CD4-positive, alpha-beta T cell treated with Interleukin-4 for 4 hours (primary cell): ENCODE results near the gene TEX28.
A peak's percentile ranks its signal among the peaks of the same experiment; 100 is the strongest.
"Not testable (repeated sequence)": the region's sequence is repeated elsewhere in the genome, so short reads cannot be mapped to it uniquely, and the experiment has no call there.

ENCODE experiments used
- DNase-seq: peaks from one replicate; pipeline ENCODE4 v3.0.0-alpha.2; 2020

TEX28 gene

DNA sequence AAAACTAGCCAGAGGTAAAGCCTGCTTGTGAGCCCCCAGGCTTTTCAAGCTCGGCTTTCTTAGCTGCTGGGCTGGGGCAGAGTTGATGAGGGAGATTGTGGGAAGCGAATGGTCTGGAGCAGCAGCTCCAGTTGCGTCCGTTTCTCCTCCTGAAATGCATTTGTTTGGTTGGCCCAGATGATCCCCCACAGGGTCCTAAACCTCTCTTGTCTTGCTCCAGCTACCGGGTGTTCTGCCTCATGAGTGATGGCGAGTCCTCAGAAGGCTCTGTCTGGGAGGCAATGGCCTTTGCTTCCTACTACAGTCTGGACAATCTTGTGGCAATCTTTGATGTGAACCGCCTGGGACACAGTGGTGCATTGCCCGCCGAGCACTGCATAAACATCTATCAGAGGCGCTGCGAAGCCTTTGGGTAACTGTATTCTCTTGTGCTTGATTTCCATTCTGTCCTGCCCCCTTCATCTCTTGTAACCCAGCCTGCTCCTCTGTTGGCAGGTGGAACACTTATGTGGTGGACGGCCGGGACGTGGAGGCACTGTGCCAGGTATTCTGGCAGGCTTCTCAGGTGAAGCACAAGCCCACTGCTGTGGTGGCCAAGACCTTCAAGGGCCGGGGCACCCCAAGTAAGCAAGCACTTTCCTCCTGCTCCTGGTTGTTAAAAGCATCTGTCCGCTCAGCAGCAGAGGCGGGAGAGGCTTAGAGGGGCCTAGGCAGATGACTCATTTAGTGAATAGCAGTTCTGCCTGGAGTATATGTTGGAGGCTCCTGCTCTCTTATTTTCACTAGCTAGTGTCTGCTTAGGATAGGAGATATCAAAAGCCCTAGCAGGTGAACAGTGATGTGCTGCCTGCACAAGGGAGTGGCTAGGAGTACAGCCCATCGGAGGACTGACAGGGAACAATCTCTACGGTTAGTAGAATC lies 16.0 kb upstream of the TEX28 start:
- DNase-seq: no peak

DNA sequence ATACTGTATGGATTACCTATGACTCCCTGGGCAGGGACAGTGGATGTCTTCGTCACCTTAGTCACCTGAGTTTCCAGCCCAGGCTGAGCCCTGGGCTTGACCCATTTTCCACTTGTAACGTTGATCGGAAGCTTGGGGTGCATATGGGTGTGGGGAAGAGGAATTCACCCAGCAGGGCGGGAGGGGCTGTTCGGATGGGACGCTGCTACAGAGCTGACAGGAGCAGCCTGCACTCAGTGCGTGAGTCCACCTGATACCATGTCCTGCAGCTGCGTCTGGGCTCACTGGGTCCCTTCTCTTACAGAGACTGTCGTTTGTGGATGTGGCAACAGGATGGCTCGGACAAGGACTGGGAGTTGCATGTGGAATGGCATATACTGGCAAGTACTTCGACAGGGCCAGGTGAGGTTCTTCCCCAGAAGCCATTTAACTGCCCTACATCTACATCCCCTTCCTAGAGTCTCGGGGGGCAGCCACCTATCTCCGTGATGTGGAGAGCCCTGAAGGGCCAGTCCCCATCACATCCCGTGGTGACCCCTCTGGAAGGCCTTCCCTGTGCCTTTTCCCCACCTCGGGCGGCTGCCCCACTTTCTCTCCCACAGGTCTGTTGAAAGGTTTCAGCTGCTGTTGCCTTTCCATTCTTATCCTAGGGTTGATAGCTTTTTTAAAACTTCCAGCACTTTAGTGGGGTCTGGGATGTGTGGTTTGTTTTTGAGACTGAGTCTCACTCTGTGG lies 14.3 kb upstream of the TEX28 start:
- no peak for DNase-seq

DNA sequence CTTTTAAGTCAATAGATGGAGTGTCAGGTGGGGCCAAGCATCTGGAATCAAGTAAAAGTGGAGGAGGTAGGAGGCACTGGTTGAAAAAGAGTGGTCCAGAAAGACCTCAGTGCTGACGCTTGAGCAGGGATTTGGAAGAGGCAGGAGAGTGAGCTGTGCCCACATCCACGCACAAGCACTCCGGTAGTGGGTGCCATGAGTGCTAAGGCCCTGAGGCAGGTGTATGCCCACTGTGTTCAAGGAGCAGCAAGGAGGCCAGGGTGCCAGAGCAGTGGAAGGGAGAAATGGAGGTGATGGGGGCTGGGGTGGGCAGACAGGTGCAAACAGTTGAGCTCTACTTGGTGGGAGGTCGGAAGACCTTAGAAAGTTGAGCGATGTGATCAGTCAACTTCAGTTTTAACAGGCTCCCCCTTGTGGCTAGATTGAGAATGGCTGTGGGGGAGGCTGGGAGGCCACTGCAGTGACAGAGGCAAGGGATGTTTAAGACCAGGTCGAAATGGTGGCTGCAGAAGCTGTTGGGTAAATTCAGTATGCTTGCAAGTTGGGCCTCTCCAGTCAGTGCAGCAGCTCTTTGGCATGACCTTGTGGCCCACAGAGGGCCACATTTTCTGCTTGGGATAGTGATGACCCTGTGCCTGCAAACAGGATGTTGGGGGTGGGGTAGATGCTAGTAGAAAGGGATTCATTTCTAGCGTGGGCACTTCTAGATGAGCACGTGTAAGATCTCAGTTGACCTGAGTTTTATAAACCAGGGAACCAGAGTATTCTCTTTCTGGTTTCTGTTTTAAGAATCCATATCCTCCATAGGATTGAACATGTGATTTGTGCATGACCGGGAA lies 13.4 kb upstream of the TEX28 start:
- peak; percentile 75 for DNase-seq

DNA sequence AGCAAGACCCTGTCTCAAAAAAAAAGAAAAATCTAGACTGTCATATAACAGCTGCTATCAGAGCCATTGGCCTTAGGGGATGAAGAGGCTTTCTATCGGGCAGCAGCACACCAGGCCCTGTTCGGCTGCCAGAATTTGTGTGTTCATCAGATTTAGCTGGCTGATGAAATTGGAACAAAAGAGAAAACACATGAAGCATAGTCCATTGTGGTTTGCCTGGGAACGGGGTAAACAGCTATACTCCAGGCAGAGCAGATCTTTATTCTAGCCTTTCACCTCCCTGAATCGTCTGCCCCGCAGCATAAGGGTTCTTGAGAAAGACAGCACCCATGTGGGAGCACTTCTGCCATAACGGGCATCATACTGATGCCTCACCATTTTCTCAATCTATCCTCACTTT lies 12.3 kb upstream of the TEX28 start:
- DNase-seq: no peak

DNA sequence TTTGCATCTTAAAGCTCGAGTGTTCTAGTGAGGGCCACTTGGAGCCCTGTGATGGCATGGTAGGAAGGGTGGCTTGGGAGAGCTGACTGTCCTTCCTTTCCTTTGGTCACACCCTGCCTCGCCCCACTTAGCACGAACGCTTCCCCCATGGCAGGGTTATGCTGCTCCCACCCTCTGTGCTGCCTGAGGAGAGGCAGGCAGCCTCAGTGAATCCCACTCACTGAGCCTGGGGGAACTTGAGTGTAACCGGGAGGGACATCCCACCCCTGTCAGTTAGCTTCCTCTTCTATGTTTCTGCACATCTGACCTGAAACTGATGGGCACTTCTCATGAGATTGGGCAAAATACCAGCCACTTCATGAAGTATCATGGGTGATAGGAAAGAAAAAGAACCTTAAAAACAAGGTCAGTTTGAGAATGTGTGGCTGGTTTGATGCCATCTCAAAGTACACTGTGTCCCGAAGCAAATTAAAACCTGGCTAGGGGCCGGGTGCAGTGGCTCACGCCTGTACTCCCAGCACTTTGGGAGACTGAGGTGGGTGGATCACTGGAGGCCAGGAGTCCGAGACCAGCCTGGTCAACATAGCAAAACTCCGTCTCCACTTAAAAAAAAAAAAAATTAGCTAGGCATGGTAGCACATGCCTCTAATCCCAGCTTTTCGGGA lies 10.7 kb upstream of the TEX28 start:
- DNase-seq: no peak

DNA sequence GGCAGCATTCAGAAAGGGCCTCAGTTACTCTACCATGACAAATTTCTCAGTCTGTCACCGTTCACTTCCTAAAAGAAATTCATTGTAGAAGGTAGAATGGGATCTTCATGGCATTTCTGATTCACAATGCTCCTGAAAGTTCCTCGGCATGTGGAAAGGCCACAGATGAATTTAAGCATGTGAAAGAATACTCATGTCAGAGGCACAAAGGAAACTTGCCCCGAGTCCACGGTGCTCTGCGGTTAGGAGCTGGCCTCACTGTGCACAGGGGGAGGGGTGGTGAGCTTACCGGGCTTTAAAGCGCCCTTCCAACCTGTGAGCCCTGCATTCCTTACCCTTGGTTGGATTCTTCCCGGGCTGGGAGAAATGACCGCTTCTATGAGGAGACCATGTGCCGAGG lies 9.9 kb upstream of the TEX28 start:
- no peak for DNase-seq

DNA sequence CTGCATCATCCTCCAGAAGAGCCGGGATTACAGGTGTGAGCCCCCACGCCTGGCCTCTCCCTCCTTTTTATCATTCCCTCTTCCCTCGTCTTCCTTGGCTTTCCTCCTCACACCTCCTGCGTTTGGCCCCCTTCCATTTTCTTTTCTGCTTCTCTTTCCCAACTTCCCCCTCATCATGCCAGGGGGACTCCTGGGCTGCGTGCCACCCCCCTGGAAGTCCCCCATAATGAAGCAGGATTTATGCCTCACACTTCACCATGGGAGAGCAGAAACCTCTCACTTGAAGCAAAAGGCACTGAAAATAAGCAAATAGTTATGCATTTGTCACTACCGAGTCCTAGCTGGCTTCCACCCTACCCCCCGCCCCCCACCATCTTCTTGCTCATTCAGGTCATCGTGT lies 8.6 kb upstream of the TEX28 start:
- DNase-seq: no peak

DNA sequence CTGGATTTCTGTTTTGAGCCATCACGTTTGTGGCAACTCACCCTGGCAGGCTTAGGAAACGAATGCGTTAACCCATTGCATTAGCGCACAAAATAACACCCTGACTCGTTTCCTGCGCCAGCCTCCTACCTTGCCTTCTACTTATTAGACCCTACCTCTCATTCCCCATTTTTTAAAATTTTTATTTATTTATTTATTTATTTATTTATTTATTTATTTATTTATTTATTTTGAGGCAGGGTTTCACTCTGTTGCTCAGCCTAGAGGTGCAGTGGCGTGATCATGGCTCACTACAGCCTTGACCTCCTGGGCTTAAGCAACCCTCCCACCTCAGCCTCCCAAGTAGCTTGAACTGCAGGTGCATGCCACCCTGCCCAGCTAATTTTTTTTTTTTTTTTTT lies 8.1 kb upstream of the TEX28 start:
- DNase-seq: not testable (repeated sequence)

DNA sequence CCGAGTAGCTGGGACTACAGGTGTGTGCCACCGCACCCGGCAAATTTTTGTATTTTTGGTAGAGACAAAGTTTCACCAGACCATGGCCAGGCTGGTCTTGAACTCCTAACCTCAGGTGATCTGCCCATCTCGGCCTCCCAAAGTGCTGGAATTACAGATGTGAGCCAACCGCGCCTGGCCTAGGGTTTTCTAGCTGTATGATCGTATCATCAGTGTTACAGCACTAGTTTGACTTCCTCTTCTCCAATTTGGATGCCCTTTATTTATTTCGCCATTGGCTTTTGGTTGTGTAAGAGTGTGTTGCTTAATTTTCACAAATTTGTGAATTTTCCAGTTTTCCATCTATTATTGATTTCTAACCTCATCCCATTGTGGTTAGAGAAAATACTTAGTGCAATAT lies 5.9 kb upstream of the TEX28 start:
- no peak for DNase-seq

DNA sequence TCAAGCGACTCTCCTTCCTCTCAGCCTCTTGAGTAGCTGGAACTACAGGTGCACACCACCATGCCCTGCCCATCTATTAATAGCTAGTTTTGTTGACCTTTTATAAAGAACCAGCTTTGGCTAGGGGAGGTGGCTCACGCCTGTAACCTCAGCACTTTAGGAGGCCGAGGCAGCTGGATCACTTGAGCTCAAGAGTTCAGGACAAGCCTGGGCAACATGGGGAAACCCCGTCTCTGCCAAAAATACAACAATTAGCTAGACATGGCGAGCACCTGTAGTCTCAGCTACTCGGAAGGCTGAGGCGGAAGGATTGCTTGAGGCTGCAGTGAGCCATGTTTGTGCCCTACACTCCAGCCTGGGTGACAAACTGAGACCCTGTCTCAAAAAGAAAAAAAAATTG lies 3.4 kb upstream of the TEX28 start:
- no peak for DNase-seq

DNA sequence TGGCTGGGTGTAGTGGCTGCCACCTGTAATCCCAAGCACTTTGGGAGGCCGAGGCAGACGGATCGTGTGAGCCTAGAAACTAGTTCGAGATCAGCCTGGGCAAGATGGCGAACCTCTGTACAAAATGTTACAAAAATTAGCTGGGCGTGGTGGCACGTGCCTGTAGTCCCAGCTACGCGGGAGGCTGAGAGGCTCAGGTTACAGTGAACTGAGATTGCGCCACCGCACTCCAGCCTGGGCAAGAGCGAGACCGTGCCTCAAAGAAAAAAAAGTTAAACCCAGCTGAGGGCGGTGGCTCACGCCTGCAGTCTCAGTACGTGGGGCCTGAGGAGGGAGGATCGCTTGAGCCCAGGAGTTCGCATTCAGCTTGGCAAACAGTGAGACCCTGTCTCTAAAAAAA lies 1.8 kb upstream of the TEX28 start:
- no peak for DNase-seq

DNA sequence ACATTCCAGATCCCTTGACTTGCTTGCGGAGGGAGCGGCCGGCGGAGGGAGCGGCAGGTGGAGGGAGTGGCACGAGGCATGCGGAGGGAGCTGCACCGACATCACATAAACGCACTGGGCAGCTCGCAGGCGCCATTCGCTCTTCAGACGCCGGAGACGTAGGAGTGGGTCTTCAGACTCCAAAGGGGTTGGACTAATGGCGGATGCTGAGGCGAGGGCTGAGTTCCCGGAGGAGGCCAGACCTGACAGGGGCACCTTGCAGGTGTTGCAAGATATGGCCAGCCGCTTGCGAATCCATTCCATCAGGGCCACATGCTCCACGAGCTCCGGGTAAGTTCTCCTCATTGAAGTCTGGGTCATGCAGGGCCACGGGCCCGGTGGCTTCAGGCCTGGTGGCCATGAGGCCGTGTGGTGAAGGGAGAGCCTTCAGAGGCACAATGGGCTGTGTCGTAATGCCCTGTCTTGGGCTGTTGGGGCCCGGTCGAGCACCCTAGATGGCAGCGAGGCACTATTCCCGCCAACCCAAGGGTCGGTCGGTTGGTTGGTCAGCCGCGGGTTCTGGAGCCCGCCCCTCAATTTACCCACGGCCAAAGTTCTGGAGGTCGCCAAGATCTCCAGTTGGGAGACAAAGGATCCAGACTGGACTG lies 863 bp upstream of the TEX28 start, which contains the start of gene TKTL1:
Gene TKTL1 (plus strand): TSS at position 132 of the 647 bp plus-strand sequence. CDS start 65 bp downstream, at position 197.
- DNase-seq: no peak

DNA sequence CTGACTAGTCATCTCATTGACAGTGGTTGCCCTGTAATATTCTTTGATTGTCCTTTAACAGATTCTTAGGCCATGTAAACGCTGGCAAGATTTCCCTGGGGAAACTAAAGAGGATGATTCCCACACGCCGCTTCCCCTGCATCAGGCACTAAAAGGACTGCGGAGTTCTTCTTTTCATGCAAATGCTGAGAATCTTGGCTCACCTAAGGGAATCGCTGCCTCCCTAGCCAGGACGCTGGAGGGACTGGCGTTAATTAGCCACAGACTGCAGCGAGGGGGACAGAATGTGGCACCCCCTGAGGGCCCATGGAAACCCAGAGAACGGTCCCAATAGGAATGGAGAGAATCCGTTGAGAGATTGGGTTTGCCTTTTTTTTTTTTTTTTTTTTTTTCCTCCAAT lies 8.5 kb downstream of the TEX28 start:
- DNase-seq: not testable (repeated sequence)

DNA sequence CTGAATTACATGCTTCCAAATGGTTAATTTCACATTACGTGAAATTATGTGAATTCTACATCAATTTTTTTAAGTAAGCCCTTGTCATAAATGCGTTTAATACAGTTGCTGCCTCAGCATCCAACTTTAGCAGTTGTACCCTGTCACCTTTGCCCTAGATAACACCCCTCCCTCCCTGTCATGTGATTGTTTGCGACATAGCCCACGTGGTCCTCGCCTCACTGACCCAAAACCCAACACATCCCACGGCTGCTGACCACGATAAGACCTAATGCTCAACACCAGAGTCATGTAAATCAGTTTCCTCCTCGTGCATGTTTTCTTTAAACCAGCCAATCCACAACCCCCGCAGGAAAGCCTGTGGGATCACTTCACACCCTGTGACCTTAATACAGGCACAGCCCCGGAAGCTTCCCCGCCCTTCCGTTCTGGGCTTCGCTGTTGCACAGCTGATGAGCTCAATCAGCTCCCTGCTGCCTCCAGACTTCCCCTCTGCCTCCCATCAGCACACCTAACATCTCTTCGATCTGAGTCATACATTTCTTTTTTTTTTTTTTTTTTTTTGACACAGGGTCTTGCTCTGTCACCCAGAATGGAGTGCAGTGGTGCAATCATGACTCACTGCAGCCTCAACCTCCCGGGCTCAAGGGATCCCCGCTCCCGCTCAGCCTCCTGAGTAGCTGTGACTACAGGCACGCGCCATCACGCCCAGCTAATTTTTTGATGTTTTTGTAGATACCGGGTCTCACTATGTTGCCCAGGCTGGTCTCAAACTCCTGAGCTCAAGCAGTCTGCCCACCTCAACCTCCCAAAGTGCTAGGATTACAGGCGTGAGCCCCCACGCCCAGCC lies 10.2 kb downstream of the TEX28 start:
- DNase-seq: not testable (repeated sequence)

DNA sequence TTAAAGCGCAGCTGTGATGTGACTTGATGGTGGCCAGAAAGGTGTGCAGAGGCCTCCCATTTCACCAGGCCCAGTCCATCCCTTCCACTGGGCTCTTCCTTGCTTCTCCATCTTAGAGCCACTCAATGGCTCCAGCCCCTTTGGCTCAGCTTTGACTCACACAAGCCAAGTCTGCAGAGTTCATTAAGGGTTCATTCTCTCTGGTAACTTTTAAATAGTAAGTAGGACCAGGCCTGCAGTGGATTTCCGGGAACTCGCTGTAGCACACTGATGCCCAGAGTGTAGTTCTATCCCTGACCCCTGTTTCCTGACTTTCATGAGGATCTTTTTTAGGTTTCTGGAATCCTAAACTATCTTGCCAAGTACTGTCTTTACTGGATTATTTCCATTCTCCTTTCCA lies 25.7 kb downstream of the TEX28 start:
- not testable (repeated sequence) for DNase-seq

DNA sequence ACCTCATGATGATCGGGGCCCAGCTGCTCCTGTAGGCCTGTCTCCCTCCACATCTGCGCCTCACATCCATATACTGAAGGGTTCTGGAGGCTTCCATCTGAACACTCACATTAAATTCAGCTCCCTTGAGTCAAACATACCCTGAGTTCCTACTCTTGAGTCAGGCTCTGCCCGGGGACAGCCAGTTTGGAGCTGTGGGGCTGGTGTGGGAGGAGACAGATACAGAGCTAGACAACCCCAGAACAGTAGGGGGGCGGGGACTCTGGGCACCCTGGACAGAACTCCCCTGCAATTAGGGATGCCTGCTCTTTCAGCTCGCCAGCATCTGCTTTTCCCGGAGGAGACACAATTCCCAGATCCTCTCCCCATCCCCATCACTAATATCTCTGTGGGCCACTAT lies 31.9 kb downstream of the TEX28 start:
- DNase-seq: not testable (repeated sequence)

DNA sequence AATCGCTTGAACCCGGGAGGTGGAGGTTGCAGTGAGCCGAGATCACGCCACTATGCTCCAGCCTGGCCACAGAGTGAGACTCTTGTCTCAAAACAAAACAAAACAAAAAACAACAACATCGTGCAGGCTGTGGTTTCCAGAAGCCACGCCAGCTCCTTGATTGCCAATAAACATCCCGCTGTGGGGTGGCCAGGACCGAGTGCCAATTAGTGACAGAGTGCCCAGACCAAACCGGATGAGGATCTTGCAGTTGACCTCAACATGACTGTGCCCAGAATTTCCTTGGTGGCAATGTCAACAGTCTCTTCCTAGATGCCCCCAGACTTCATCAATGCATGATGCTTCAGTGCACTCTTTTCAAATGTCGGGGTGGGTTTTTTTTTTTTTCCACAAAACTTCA lies 36.2 kb downstream of the TEX28 start:
- not testable (repeated sequence) for DNase-seq

DNA sequence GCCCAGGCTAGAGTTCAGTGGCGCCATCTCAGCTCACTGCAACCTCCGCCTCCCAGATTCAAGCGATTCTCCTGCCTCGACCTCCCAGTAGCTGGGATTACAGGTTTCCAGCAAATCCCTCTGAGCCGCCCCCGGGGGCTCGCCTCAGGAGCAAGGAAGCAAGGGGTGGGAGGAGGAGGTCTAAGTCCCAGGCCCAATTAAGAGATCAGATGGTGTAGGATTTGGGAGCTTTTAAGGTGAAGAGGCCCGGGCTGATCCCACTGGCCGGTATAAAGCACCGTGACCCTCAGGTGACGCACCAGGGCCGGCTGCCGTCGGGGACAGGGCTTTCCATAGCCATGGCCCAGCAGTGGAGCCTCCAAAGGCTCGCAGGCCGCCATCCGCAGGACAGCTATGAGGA lies 37.6 kb downstream of the TEX28 start, which contains the start of gene OPN1MW3:
Gene OPN1MW3 (plus strand): TSS at position 301 of the 400 bp plus-strand sequence. CDS start 38 bp downstream, at position 339.
- DNase-seq: not testable (repeated sequence)

DNA sequence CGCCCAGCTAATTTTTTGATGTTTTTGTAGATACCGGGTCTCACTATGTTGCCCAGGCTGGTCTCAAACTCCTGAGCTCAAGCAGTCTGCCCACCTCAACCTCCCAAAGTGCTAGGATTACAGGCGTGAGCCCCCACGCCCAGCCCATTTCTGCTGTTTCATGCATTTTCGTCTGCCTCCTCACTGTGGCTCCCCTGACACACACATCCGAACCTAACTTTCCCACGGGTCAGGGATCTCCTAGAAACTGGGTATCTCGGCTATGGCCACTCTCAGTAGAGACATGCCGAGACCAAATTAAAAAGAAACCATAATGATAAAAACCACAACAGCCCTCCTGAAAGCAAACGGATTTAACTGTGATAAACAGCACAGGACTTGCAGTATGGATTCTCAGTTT lies 46.8 kb downstream of the TEX28 start:
- not testable (repeated sequence) for DNase-seq

DNA sequence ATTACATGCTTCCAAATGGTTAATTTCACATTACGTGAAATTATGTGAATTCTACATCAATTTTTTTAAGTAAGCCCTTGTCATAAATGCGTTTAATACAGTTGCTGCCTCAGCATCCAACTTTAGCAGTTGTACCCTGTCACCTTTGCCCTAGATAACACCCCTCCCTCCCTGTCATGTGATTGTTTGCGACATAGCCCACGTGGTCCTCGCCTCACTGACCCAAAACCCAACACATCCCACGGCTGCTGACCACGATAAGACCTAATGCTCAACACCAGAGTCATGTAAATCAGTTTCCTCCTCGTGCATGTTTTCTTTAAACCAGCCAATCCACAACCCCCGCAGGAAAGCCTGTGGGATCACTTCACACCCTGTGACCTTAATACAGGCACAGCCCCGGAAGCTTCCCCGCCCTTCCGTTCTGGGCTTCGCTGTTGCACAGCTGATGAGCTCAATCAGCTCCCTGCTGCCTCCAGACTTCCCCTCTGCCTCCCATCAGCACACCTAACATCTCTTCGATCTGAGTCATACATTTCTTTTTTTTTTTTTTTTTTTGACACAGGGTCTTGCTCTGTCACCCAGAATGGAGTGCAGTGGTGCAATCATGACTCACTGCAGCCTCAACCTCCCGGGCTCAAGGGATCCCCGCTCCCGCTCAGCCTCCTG lies 47.4 kb downstream of the TEX28 start:
- DNase-seq: not testable (repeated sequence)
